M059J (cell line): ENCODE data around the gene RMRP. TPM values are rescaled to one million over a fixed set of nuclear protein-coding genes. Genes with fewer than 3 reads are reported as not detected.
A peak's percentile ranks its signal among the peaks of the same experiment; 100 is the strongest.

Experiments used
- DNase-seq: peaks from one replicate; pipeline ENCODE4 v3.0.0-alpha.2; 2012; ENCODE audit warnings: low read depth
- total RNA-seq: library from RNA; depleted of rRNA; stranded (reverse); fragments of >200 nt; shearing (Covaris generic); gene quantifications from 2 replicates; pipeline ENCODE4 v1.2.3, GENCODE V29; 2014

Gene RMRP
- total RNA-seq, 1 experiment from 2014 or later: 4,274 TPM

GRCh38 chr9:35687306-35687705 is 29.5 kb upstream of the RMRP start:
- DNase-seq: no peak

DNA sequence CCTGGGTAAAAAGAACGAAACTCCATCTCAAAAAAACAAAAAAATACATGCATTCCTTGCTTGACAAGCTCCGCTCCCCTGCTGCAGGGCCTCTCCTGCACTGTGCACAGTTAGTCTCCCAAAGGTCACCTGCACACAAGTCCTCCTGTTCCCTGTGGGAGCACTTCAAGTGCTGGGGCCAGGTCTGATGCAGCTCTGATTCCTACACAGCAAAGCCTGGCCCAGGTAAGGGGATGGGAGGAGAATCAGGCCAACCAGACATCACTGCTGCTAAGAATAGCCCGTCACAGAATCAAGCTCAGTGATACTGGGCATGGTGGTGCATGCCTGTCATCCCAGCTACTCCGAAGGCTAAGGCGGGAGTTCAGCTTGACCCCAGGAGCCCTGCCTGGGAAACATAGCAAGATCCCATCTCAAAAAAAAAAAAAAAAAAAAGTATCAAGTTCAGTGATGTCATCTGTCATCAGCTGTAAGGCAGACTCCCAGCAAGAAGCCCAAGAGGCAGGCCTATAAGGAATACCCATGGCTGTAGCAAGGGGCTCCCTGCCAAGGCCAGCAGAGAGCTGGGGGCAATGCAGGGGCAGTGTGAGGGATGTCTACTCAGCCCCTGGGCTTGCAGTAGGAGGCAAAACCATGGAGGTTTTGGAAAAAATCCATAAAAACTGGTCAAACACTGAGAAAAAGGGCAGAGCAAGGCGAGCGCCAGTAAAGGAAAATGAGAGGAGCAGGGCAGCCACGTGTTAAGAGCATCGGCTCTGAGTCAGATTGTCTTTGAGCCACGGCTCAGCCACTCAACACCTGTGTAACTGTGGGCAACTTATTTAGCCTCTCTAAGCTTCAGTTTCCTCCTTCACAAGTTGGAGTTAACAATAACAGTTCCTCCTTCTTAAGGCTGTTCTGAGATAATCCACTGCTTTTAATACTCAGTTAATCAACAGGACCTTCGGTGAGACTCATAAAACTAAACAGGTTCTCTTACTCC is 28.7 kb upstream of the RMRP start:
- peak; percentile 84 for DNase-seq

- no peak for DNase-seq
Measured at GRCh38 chr9:35685506-35685905, 27.7 kb upstream of the RMRP start.

GRCh38 chr9:35684921-35685320 is 27.1 kb upstream of the RMRP start:
- no peak for DNase-seq

- no peak for DNase-seq
Measured at GRCh38 chr9:35683323-35683722, 25.5 kb upstream of the RMRP start.

DNA sequence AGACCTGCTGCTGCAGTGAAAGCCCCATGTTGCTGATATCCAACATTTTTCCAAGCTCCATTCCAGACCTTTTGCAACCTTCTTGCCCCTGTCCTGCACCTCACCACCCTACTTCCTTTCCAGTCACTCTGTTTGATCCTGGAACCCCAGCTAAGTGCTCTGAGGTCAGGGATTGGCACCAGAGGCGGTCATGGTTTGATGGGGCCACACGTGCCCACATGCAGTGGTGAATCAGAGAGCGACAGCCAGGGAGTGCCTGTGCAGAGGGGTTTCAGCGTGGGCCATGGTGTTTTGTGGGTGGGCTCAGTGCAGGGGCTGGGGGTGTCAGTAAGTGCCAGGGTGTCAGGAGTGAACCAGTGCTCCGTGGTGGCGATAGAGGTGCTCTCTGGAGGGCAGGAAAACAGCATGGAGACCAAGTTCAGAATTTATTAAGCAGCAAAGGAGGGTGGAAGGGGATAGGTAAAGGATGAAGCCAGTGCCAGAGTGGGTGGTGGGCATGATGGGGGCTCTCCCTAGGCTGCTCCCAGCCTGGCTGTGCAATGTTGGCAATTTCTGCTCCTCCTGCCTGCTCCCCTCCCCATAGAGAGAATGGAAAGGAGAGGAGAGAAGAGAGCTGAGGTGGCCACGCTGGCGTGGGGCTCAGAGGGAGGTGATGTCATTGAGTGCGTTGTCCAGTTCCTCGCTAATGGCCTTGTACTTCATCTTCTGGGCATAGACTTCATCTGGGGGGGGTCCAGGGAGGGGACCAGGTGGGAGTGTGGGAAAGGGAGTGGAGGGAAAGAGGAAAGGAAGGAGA is 24.9 kb upstream of the RMRP start:
- no peak for DNase-seq

DNA sequence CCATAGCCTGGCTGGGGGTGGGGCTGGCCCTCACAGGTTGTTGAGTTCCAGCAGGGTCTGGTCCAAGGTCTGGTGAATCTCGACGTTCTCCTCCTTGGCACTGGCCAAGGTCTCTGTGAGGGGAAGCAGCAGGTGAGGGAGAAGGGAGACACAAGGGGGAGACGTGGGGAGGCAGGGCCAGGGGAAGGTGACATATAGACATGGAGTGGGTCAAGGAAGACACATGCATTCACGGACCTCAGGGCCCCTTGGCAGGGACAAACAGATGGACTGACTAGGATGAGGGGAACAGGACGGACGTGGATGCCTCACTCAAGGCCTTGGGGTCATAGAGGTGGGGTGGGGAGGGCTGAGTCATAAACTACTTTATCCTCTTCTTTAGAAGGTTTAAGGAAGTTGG is 24.2 kb upstream of the RMRP start:
- DNase-seq: no peak

- peak; percentile 39 for DNase-seq
Measured at GRCh38 chr9:35681341-35682002, 23.7 kb upstream of the RMRP start.

GRCh38 chr9:35680331-35681105 is 22.7 kb upstream of the RMRP start:
- peak; percentile 65 for DNase-seq

GRCh38 chr9:35679766-35680330 is 22.0 kb upstream of the RMRP start:
- DNase-seq: no peak

GRCh38 chr9:35679091-35679490 is 21.3 kb upstream of the RMRP start:
- no peak for DNase-seq

- DNase-seq: no peak
Measured at GRCh38 chr9:35675732-35676392, 18.0 kb upstream of the RMRP start.

DNA sequence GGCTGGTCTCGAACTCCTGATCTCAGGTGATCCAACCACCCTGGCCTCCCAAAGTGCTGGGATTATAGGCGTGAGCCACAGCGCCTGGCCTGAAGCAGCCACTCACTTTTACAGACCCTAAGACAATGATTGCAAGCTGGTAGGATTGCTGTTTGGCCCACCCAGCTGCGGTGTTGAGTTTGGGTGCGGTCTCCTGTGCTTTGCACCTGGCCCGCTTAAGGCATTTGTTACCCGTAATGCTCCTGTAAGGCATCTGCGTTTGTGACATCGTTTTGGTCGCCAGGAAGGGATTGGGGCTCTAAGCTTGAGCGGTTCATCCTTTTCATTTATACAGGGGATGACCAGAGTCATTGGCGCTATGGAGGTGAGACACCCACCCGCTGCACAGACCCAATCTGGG is 17.4 kb upstream of the RMRP start:
- DNase-seq: no peak

- DNase-seq: no peak
Measured at GRCh38 chr9:35674025-35674361, 16.2 kb upstream of the RMRP start.

- DNase-seq: peak; percentile 77
Measured at GRCh38 chr9:35673132-35674024, 15.6 kb upstream of the RMRP start, which contains the start of gene CA9. Gene CA9 (plus strand): TSS chr9:35673928. CDS start chr9:35673960, 32 bp downstream.

- peak; percentile 99 for DNase-seq
Measured at GRCh38 chr9:35669331-35670145, 11.7 kb upstream of the RMRP start.

- DNase-seq: no peak
Measured at GRCh38 chr9:35667939-35668338, 10.1 kb upstream of the RMRP start.

DNA sequence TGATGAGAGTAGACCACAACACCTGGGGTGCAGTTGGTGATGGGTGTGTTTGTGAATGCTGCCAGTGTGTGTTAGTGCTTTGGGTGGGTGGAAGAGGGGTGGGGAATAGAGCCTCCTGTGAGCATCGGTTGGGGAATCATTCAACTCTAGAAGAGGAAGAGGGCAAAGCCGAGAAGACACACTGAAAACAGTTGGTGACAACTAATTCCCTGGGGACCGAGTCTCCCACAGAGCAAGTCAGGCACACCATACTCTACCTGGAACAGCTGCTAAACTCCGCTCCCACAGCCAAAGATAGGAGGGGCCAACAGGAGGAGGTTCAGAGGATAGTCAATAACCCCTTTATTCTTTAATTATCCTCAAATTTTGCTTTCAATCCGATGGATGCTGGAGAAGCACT is 8.7 kb upstream of the RMRP start:
- no peak for DNase-seq

DNA sequence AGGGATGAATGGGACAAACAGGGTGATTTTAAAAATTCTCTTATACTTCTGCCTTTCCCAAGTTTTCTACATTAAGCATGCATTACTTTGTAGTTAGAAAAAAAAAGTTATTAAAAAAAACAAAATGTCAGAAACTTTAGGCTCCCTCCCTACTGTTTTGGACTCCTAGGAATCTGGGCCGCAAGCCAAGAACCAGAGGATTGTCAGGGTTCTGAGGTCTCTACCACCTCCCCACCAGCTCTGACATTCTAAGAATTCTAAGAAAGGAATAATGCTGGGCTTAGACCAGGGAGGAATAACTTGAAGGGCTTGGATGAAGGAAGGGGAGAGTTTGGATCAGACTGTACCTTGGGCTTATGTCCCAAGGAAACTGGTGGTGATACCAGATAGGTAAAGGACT is 8.2 kb upstream of the RMRP start:
- peak; percentile 78 for DNase-seq
